K562 (cell line): ENCODE data around the gene SPPL3. TPM values are rescaled to one million over a fixed set of nuclear protein-coding genes. Genes with fewer than 3 reads are reported as not detected.

Experiments
- polyA plus RNA-seq, 8 experiments: library from polyadenylated mRNA; depleted of rRNA in 4 of 8; stranded (reverse) in 5 of 8; unstranded in 3 of 8; fragments of >200 nt; fragmentation: Nextera tagmentation in 2 of 8; fragmentation: Illumina TruSeq in 1 of 8; extraction: Ambion mirVana in 2 of 8; extraction: Trizol in 1 of 8; gene quantifications; 2 replicates each; pipeline versions ENCODE4 v1.2.1 to v1.2.3, GENCODE V29; 2011 to 2014; ENCODE audit warnings: inconsistent platforms in 1 of 8, missing spikeins in 1 of 8
- total RNA-seq, 7 experiments: library from RNA; depleted of rRNA in 6 of 7; stranded (reverse); fragments of >200 nt in 6 of 7; fragmentation: Illumina TruSeq in 2 of 7; extraction: Trizol in 2 of 7; gene quantifications; 2 replicates each; pipeline versions ENCODE4 v1.2.1 to v1.2.3, GENCODE V29; 2011 to 2021; ENCODE audit warnings: low replicate concordance in 1 of 7
- TF ChIP-seq, protein P1 (sequence below), 2 experiments: fragments of 450-650 bp; formaldehyde crosslinking in 1 of 2; IDR thresholded peaks; 2 replicates each; pipeline versions ENCODE4 v1.4.0 to v1.6.1; 2014 to 2020; ENCODE audit warnings: mild to moderate bottlenecking in 2 of 2, borderline replicate concordance in 1 of 2, low read depth in 1 of 2

The SPPL3 gene
- total and polyA plus RNA-seq, 9 of the 15 experiments (the other 6 are each of a cell fraction or from before 2014, with no cell fraction given) = 2.9 to 32.1 (median 7.1) TPM

DNA sequence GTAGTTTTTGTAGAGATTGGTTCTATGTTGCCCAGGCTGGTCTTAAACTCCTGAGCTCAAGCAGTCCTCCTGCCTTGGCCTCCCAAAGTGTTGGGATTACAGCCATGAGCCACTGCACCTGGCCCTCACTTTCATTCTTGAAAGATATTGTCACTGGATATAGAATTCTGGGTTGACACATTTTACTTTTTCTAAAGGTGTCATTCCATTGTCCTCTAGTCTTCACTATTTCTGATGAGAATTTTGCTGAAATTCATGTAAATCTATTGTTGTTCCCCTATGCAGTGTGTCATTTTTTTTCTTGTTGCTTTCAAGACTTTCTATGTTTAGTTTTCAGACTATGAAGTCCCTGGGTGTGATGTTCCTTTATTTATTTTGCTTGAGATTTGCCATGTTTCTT lies 149.4 kb downstream of the SPPL3 start (continued):
- TF ChIP-seq, protein P1, sequence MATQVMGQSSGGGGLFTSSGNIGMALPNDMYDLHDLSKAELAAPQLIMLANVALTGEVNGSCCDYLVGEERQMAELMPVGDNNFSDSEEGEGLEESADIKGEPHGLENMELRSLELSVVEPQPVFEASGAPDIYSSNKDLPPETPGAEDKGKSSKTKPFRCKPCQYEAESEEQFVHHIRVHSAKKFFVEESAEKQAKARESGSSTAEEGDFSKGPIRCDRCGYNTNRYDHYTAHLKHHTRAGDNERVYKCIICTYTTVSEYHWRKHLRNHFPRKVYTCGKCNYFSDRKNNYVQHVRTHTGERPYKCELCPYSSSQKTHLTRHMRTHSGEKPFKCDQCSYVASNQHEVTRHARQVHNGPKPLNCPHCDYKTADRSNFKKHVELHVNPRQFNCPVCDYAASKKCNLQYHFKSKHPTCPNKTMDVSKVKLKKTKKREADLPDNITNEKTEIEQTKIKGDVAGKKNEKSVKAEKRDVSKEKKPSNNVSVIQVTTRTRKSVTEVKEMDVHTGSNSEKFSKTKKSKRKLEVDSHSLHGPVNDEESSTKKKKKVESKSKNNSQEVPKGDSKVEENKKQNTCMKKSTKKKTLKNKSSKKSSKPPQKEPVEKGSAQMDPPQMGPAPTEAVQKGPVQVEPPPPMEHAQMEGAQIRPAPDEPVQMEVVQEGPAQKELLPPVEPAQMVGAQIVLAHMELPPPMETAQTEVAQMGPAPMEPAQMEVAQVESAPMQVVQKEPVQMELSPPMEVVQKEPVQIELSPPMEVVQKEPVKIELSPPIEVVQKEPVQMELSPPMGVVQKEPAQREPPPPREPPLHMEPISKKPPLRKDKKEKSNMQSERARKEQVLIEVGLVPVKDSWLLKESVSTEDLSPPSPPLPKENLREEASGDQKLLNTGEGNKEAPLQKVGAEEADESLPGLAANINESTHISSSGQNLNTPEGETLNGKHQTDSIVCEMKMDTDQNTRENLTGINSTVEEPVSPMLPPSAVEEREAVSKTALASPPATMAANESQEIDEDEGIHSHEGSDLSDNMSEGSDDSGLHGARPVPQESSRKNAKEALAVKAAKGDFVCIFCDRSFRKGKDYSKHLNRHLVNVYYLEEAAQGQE (IDR thresholded peaks at IDR 0.05; ENCODE audit: borderline replicate concordance) = no peak
- TF ChIP-seq, protein P1 (CRISPR knock-in tag; IDR thresholded peaks at IDR 0.05; ENCODE audit: low read depth) = no peak
